NOMO-1 treated with dmso at 0.1 percent for 144 hours (cell line): ENCODE measurements around the gene ACAD8.
"Not testable (repeated sequence)": the region's sequence is repeated elsewhere in the genome, so short reads cannot be mapped to it uniquely, and the experiment has no call there.

Source experiments
- DNase-seq: peaks from one replicate; lab custom pipeline; 2025; ENCODE audit not compliant: unreplicated experiment; lab: John Stamatoyannopoulos, UW

ACAD8 gene

GRCh38 chr11:134238956-134239355 lies 14.4 kb upstream of the ACAD8 start:
- DNase-seq, result no peak

- DNase-seq, result no peak
Observed at GRCh38 chr11:134240592-134240991, 12.8 kb upstream of the ACAD8 start.

- DNase-seq, result no peak
Observed at GRCh38 chr11:134242376-134242775, 11.0 kb upstream of the ACAD8 start.

- DNase-seq, result no peak
Observed at GRCh38 chr11:134243913-134244312, 9.5 kb upstream of the ACAD8 start.

GRCh38 chr11:134244593-134244992 lies 8.8 kb upstream of the ACAD8 start:
- no peak for DNase-seq

- no peak for DNase-seq
Observed at GRCh38 chr11:134245434-134245833, 7.9 kb upstream of the ACAD8 start.

GRCh38 chr11:134246100-134246499 lies 7.3 kb upstream of the ACAD8 start:
- no peak for DNase-seq

GRCh38 chr11:134246678-134247077 lies 6.7 kb upstream of the ACAD8 start:
- DNase-seq, result no peak

- no peak for DNase-seq
Observed at GRCh38 chr11:134248910-134249480, 4.4 kb upstream of the ACAD8 start.

- no peak for DNase-seq
Observed at GRCh38 chr11:134250246-134250645, 3.1 kb upstream of the ACAD8 start.

GRCh38 chr11:134250675-134251074 lies 2.7 kb upstream of the ACAD8 start:
- no peak for DNase-seq

GRCh38 chr11:134252346-134253187 lies 801 bp upstream of the ACAD8 start:
- DNase-seq, result no peak

- no peak for DNase-seq
Observed at GRCh38 chr11:134254433-134255183, 1.2 kb downstream of the ACAD8 start.

GRCh38 chr11:134255184-134255561 lies 1.8 kb downstream of the ACAD8 start:
- DNase-seq, result not testable (repeated sequence)

- DNase-seq, result no peak
Observed at GRCh38 chr11:134257101-134257500, 3.7 kb downstream of the ACAD8 start.

GRCh38 chr11:134258577-134258976 lies 5.2 kb downstream of the ACAD8 start:
- DNase-seq, result no peak

- peak; percentile 79 for DNase-seq
Observed at GRCh38 chr11:134260503-134260902, 7.1 kb downstream of the ACAD8 start.

- no peak for DNase-seq
Observed at GRCh38 chr11:134260983-134261382, 7.6 kb downstream of the ACAD8 start.

- no peak for DNase-seq
Observed at GRCh38 chr11:134261626-134262488, 8.5 kb downstream of the ACAD8 start.

GRCh38 chr11:134264966-134265764 lies 11.8 kb downstream of the ACAD8 start:
- DNase-seq, result no peak
